K562 (cell line): ENCODE results near the gene NKIRAS2. TPM values are rescaled to one million over a fixed set of nuclear protein-coding genes. Genes with fewer than 3 reads are reported as not detected.

ENCODE experiments used
- ATAC-seq: fragments of 200-7000 bp; cut with Tn5 transposase; 3 replicates; pipeline ENCODE4 v1.9.1; 2020; ENCODE audit warnings: moderate library complexity
- BruUV-seq: library from RNA; stranded (reverse); fragments of 400-500 nt; replicated peaks from 2 replicates; lab custom pipeline; 2021; lab: Mats Ljungman, UMichigan
- CTCF ChIA-PET: fragments of 300-600 bp; formaldehyde crosslinking; extraction: SDS; loops from one replicate; lab custom pipeline; 2021; ENCODE audit warnings: low intra/inter-chr PET ratio; lab: Yijun Ruan, JAX
- POLR2A ChIA-PET: fragments of 300-600, 350-650 bp; sonication (Branson Sonifier 250); formaldehyde crosslinking; extraction: SDS; loops from one replicate; lab custom pipeline; 2021; ENCODE audit warnings: antibody characterized with exemption, inconsistent platforms; lab: Yijun Ruan, JAX
- DNase-seq, 4 experiments: peaks; one replicate each; pipeline versions ENCODE4 v3.0.0 to v3.0.0-alpha.2; 2011 to 2018; ENCODE audit warnings: low spot score in 3 of 4, mixed read lengths in 3 of 4; ENCODE audit errors: extremely low read depth in 1 of 4
- FAIRE-seq: peaks from 2 replicates; lab custom pipeline; 2011; peaks lifted over from hg19 to GRCh38; lab: Jason Lieb, UNC
- H2AFZ ChIP-seq: 2 replicates; pipeline ENCODE4 v1.6.0; 2011; ENCODE audit warnings: low read depth, low read length, control low read depth, inconsistent platforms
- H3K27ac ChIP-seq: fragments of 200-600 bp; 3 replicates; pipeline ENCODE4 v1.8.0; 2011; ENCODE audit warnings: low read depth, mild to moderate bottlenecking, control low read depth, inconsistent platforms, low read length, moderate library complexity, mixed read lengths; ENCODE audit errors: extremely low read depth
- H3K27me3 ChIP-seq, 2 experiments: fragments of 300-600 bp in 1 of 2; 2 replicates in 1 of 2; 3 replicates in 1 of 2; pipeline versions ENCODE4 v1.6.0 to v1.8.0; 2011; ENCODE audit warnings: inconsistent platforms in 2 of 2, low read length in 2 of 2, mild to moderate bottlenecking in 1 of 2, mixed read lengths in 1 of 2, moderate library complexity in 1 of 2; ENCODE audit not compliant: control insufficient read depth in 2 of 2, insufficient read depth in 2 of 2
- H3K36me3 ChIP-seq: fragments of 300-600 bp; 3 replicates; pipeline ENCODE4 v1.8.0; 2011; ENCODE audit warnings: mild to moderate bottlenecking, low read length, inconsistent platforms; ENCODE audit not compliant: control insufficient read depth, insufficient read depth
- H3K4me1 ChIP-seq, 2 experiments: fragments of 200-600 bp in 1 of 2; replicated peaks in 1 of 2; 2 replicates in 1 of 2; 3 replicates in 1 of 2; pipeline versions ENCODE4 v1.5.1 to v1.8.0; 2011; ENCODE audit warnings: inconsistent platforms in 2 of 2, low read length in 2 of 2, mild to moderate bottlenecking in 1 of 2, mixed read lengths in 1 of 2, moderate library complexity in 1 of 2; ENCODE audit not compliant: control insufficient read depth in 2 of 2, insufficient read depth in 2 of 2
- H3K4me2 ChIP-seq: 2 replicates; pipeline ENCODE4 v1.6.1; 2011; ENCODE audit warnings: low read length, control low read depth, inconsistent platforms, mixed read lengths; ENCODE audit not compliant: insufficient read depth
- H3K4me3 ChIP-seq: fragments of 200-600 bp; sonication (generic), shearing (Covaris generic); 2 replicates; pipeline ENCODE4 v1.5.1; 2016; ENCODE audit warnings: control low read depth, inconsistent platforms
- H3K79me2 ChIP-seq: fragments of 200-600 bp; 3 replicates; pipeline ENCODE4 v1.8.0; 2011; ENCODE audit warnings: low read length, inconsistent platforms; ENCODE audit not compliant: control insufficient read depth, insufficient read depth
- H3K9ac ChIP-seq, 2 experiments: 2 replicates each; pipeline versions ENCODE4 v1.6.0 to v1.6.1; 2011; ENCODE audit warnings: low read depth in 2 of 2, low read length in 2 of 2, control low read depth in 1 of 2, inconsistent platforms in 1 of 2, mild to moderate bottlenecking in 1 of 2, mixed read lengths in 1 of 2; ENCODE audit not compliant: insufficient read depth in 1 of 2
- H3K9me1 ChIP-seq: one replicate; pipeline ENCODE4 v1.6.0; 2011; ENCODE audit warnings: inconsistent platforms, mild to moderate bottlenecking, low read length, moderate library complexity; ENCODE audit not compliant: control insufficient read depth, insufficient read depth
- H3K9me3 ChIP-seq: replicated peaks from 2 replicates; pipeline ENCODE4 v1.5.1; 2011; ENCODE audit warnings: low read depth, low read length, inconsistent platforms; ENCODE audit not compliant: control insufficient read depth, insufficient read depth
- H4K20me1 ChIP-seq: replicated peaks from 2 replicates; pipeline ENCODE4 v1.6.1; 2011; ENCODE audit warnings: low read length, inconsistent platforms, mixed read lengths; ENCODE audit not compliant: control insufficient read depth, insufficient read depth
- AFF1 ChIP-seq, 2 experiments: fragments of 450-650 bp; IDR thresholded peaks; 2 replicates each; pipeline ENCODE4 v1.6.1; 2018; ENCODE audit warnings: mild to moderate bottlenecking in 2 of 2, low read depth in 1 of 2; ENCODE audit not compliant: partially characterized antibody in 2 of 2
- BRD9 ChIP-seq: fragments of 450-650 bp; IDR thresholded peaks from 2 replicates; pipeline ENCODE4 v1.6.1; 2018; ENCODE audit warnings: low read depth; ENCODE audit not compliant: partially characterized antibody
- CHD1 ChIP-seq: fragments of 200-600 bp; sonication (generic); IDR thresholded peaks from one replicate; pipeline ENCODE4 v1.6.1; 2012; ENCODE audit warnings: mild to moderate bottlenecking, moderate library complexity, low read length, inconsistent platforms
- CSDE1 ChIP-seq, 2 experiments: fragments of 450-650 bp; IDR thresholded peaks; 2 replicates each; pipeline ENCODE4 v1.6.1; 2016; ENCODE audit warnings: mild to moderate bottlenecking in 1 of 2
- HMG20A ChIP-seq: fragments of 450-650 bp; formaldehyde crosslinking; conservative IDR thresholded peaks from 2 replicates; pipeline ENCODE4 v1.4.0; 2020; ENCODE audit warnings: mild to moderate bottlenecking, mixed read lengths
- KLF16 ChIP-seq: IDR thresholded peaks from 2 replicates; pipeline ENCODE4 v1.6.1; 2016; ENCODE audit warnings: antibody characterized with exemption
- MXI1 ChIP-seq: IDR thresholded peaks from 2 replicates; pipeline ENCODE4 v1.6.1; 2011; ENCODE audit warnings: low read depth, mild to moderate bottlenecking, improper control_type of control experiment, low read length
- NCOA1 ChIP-seq: fragments of 450-650 bp; IDR thresholded peaks from 2 replicates; pipeline ENCODE4 v1.6.1; 2016; ENCODE audit warnings: low read depth
- NUFIP1 ChIP-seq: fragments of 450-650 bp; IDR thresholded peaks from 2 replicates; pipeline ENCODE4 v1.6.1; 2018; ENCODE audit not compliant: partially characterized antibody
- SFPQ ChIP-seq: fragments of 200-400 bp; formaldehyde crosslinking; IDR thresholded peaks from 2 replicates; pipeline ENCODE4 v1.6.1; 2017; ENCODE audit warnings: mild to moderate bottlenecking, low read depth, low read length, moderate library complexity
- SMAD2 ChIP-seq: fragments of 150-350 bp; IDR thresholded peaks from 2 replicates; pipeline ENCODE4 v1.6.1; 2014; ENCODE audit warnings: low read depth, mild to moderate bottlenecking, low read length
- THAP7 ChIP-seq: fragments of 250-450 bp; sonication (Bioruptor Pico); IDR thresholded peaks from 2 replicates; pipeline ENCODE4 v1.5.0; 2021
- ZBTB49 ChIP-seq: sonication (generic); formaldehyde crosslinking; IDR thresholded peaks from 2 replicates; pipeline ENCODE4 v1.8.0; 2022; ENCODE audit warnings: missing genetic modification reagents, mild to moderate bottlenecking, borderline replicate concordance
- ZEB2 ChIP-seq: fragments of 450-650 bp; IDR thresholded peaks from 2 replicates; pipeline ENCODE4 v1.6.1; 2016
- WGBS: fragments of 100-300 bp; shearing (Covaris generic); methylation state at CpG from one replicate; pipeline ENCODE4 v1.1.6; 2016; ENCODE audit warnings: low coverage, mixed read lengths; ENCODE audit not compliant: insufficient coverage; ENCODE audit errors: missing lambda C conversion rate; 5-methylcytosine and 5-hydroxymethylcytosine counted together
- in situ Hi-C: fragments of 300-500 bp; cut with MboI; formaldehyde crosslinking; loops from 4 replicates; pipeline ENCODE4 v1.15.0; 2018; ENCODE audit warnings: inconsistent platforms, mixed read lengths
- intact Hi-C: fragments of 100-400 bp; cut with micrococcal nuclease; formaldehyde crosslinking; loops from 2 replicates; pipeline ENCODE4 v1.14.2; 2022
- polyA plus RNA-seq, 8 experiments: library from polyadenylated mRNA; depleted of rRNA in 4 of 8; stranded (reverse) in 5 of 8; unstranded in 3 of 8; fragments of >200 nt; fragmentation: Nextera tagmentation in 2 of 8; fragmentation: Illumina TruSeq in 1 of 8; extraction: Ambion mirVana in 2 of 8; extraction: Trizol in 1 of 8; gene quantifications; 2 replicates each; pipeline versions ENCODE4 v1.2.1 to v1.2.3, GENCODE V29; 2011 to 2014; ENCODE audit warnings: inconsistent platforms in 1 of 8, missing spikeins in 1 of 8
- total RNA-seq, 7 experiments: library from RNA; depleted of rRNA in 6 of 7; stranded (reverse); fragments of >200 nt in 6 of 7; fragmentation: Illumina TruSeq in 2 of 7; extraction: Trizol in 2 of 7; gene quantifications; 2 replicates each; pipeline versions ENCODE4 v1.2.1 to v1.2.3, GENCODE V29; 2011 to 2021; ENCODE audit warnings: low replicate concordance in 1 of 7

NKIRAS2 gene
- total and polyA plus RNA-seq, 9 of the 15 experiments (the other 6 are each of a cell fraction or from before 2014, with no cell fraction given): 10.1 to 65.5 (median 29.8) TPM

- ATAC-seq: no peak; the same call in 2 of the 3 replicates
- Histone ChIP-seq H3K9me3 (no peaks in the 10 kb centered on the region), H3K27ac (peak overlapping the region; percentile 98)
- TF ChIP-seq HMG20A (CRISPR knock-in tag) (no peak), CSDE1 (IDR thresholded peaks at IDR 0.05) (peak in 1 of 2 experiments; percentile 59; a peak in 1 of 4 replicates), NCOA1 (peak; percentile 7; the same call in 1 of the 2 replicates), BRD9 (peak; percentile 7), SFPQ (no peak), NUFIP1 (no peak), THAP7 (CRISPR knock-in tag) (no peak), SMAD2 (no peak), AFF1 (IDR thresholded peaks at IDR 0.05; ENCODE audit: low read depth in 1 of 2, partially characterized antibody in 2 of 2) (peak in 1 of 2 experiments; percentile 47), ZBTB49 (CRISPR knock-in tag) (no peak), MXI1 (0 out of 2 replicates have a peak, but pooled peaks have one; percentile 3), CHD1 (peak; percentile 65), KLF16 (no peak), ZEB2 (no peak)
These were observed 2.1 kb upstream of the NKIRAS2 start for GRCh38 chr17:42017866-42018200.

More at GRCh38 chr17:42017866-42018200, 2.1 kb upstream of the NKIRAS2 start:
- H3K4me2 ChIP-seq: peak overlapping the region; percentile 91
- ChIA-PET CTCF (no interaction called here), POLR2A (interaction anchor here (0.6 to 4.3 kb wide), 18 partner anchors 9 to 519 kb away, joined by 3 to 37 read pairs (median 4); partner anchors contain the start of genes ACLY and DHX58)
- peaks cover 5% of the 10 kb centered on the region for H4K20me1 ChIP-seq
- H3K4me1 ChIP-seq: peaks cover 21 to 29% of the 10 kb centered on the region in 2 experiments; a peak in 4 of 5 replicates
- intact Hi-C loops (no loop called here), in situ Hi-C loops (no loop called here)
- H3K79me2 ChIP-seq: peaks cover 74% of the 10 kb centered on the region
- H3K27me3 ChIP-seq: no peaks in the 10 kb centered on the region
- H3K9ac ChIP-seq: peak overlapping the region; percentile 97 to 99
- H2AFZ ChIP-seq: peak overlapping the region; percentile 93
- H3K9me1 ChIP-seq: no peaks in the 10 kb centered on the region
- H3K36me3 ChIP-seq: peaks cover 46% of the 10 kb centered on the region; the same call in 2 of the 3 replicates
- FAIRE-seq: no peak
- TSS peak; percentile 27 for BruUV-seq
- 2% methylated on average over 11 of the region's 11 CpGs for WGBS
- H3K4me3 ChIP-seq: peak overlapping the region; percentile 86
- DNase-seq: peak in 1 of 4 experiments; percentile 54
